Measurements from ENCODE around the gene IGFBP5.

Gene IGFBP5

GRCh38 chr2:216688731-216689340, 6.5 kb downstream of the IGFBP5 start:
- DNase-seq (ENCODE audit: low read depth in 2 of 2), result no peak

- no peak for DNase-seq (ENCODE audit: low read depth in 2 of 2)
Observed at GRCh38 chr2:216687646-216688045, 7.7 kb downstream of the IGFBP5 start.

GRCh38 chr2:216687111-216687510, 8.2 kb downstream of the IGFBP5 start:
- no peak for DNase-seq (ENCODE audit: low read depth in 2 of 2)

GRCh38 chr2:216685327-216685875, 9.9 kb downstream of the IGFBP5 start:
- DNase-seq (ENCODE audit: low read depth in 2 of 2), result no peak

DNA sequence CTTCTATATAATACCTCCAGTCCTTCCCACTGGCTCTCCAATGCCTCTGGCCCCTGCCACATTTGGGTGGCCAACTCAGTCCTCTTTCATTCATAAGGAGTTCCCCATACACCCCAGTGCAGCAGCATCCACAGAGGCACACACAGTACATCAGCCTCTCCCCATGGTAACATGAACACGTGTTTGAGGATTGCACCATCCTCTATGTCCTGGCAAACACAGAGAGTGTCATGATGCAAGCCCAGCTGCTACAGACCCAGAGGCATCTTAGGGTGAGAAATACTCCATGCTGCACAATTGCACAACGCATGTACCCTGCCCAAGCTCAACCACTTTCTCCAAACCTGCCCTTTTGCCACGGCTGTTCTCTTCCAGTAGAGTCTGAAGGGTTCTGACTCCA, 11.5 kb downstream of the IGFBP5 start:
- DNase-seq (ENCODE audit: low read depth in 2 of 2), result no peak

DNA sequence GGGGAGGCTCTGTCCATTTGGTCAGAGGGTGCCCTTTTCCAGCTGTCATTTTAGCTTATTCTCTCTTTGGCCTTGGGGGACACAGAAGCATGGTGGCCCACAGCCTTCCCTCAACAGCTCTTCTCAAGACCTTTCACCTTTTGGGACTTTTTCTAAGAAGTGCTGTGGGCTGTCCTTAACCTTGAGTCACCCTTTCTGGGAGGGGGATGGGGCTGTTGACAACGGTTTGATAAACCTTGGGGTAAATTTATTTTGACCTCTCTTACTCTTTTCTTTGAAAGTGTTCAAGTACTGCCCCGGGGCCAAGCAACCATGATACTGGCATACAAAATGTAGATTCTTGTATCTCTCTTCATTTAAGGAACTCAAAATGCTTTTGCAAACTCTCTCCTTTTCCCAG, 13.7 kb downstream of the IGFBP5 start:
- DNase-seq (ENCODE audit: low read depth in 2 of 2), result no peak

- DNase-seq (ENCODE audit: low read depth in 2 of 2), result no peak
Observed at GRCh38 chr2:216680951-216681629, 14.3 kb downstream of the IGFBP5 start.

DNA sequence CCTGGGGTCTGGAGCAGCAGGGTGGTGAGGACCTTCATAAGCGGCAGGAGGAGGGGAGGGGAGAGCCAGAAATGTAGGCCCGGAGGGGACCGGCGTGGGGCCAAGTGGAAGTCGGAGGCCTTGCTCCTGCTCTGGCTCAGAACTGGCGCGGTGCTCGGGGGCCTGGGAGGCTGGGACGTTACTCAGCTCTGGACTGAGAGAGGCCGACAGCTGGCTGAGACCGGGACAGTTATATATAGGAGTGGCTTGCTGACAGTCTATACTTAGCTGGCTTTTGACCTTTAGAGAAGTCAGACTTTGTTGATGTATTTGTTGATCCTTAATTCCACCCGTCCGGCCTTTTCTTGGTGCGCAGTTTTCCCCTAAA, 15.7 kb downstream of the IGFBP5 start:
- DNase-seq (ENCODE audit: low read depth in 2 of 2), result no peak

DNA sequence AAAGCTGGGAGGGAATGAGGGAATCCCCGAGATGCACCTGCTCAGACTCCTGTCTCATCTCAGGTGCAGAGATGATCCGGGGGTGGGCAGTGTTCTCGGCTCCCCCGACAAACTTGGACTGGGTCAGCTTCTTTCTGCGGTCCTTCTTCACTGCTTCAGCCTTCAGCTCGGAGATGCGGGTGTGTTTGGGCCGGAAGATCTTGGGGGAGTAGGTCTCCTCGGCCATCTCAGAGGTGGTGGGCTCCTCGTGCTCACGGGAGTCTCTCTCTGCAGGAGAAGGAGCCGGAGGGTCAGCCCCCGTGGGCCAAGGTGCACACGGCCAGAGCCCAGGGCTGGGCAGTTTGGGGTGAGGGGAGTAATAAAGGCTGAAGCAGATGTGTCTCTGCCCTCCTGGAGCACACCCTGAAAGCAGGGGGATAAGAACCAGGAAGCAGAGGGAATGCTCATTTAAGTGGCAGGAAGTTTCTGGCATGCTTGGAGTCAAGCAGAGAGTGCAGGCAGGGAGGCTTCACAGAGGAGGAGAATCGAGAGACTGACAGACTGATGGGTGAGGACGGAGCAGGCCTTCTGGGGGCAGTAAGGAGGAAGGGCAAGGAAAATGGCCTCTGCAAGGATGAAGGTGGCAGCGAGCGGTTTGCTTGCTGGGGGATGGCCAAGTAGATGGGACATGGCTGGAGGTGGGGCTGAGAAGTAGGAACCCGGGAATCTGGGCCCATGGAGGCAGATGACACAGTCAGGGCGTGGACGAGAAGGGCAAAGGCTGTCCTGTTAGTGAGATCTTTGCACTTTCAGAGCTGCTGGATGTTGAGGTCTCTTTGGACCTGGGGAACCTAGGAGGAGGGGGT, 16.3 kb downstream of the IGFBP5 start:
- no peak for DNase-seq (ENCODE audit: low read depth in 2 of 2)

- no peak for DNase-seq (ENCODE audit: low read depth in 2 of 2)
Observed at GRCh38 chr2:216678098-216678465, 17.3 kb downstream of the IGFBP5 start.

DNA sequence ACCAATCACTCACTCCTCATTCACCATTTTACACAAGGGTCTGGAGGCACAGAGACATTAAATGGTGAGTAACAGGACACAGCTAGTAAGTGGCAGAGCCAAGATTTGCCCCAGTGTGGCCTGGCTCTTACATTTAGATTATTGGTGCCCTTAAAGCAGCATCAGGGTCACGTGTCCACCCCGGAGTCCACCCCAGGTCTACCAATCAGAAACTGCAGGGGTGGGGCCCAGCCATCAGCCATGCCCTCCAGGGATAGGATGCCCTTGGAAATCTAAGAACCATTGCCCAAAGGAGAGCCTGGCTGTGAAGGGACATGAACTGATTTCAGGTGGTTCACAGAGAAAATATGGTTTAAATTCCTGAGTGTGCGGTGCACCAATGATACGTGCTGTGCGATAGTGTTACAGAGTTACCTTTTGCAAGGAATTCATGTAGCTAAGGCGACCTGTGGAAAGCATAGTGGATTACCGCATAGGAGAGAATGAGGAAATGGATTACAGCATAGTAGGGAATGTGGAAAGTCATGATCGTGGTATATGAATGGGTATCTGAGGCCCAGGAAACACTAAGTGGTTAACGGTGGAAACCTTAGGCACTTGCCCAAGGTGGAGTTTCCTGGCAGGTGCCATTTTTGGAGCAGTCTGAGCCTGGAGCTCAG, 17.8 kb downstream of the IGFBP5 start:
- DNase-seq (ENCODE audit: low read depth in 2 of 2), result no peak

DNA sequence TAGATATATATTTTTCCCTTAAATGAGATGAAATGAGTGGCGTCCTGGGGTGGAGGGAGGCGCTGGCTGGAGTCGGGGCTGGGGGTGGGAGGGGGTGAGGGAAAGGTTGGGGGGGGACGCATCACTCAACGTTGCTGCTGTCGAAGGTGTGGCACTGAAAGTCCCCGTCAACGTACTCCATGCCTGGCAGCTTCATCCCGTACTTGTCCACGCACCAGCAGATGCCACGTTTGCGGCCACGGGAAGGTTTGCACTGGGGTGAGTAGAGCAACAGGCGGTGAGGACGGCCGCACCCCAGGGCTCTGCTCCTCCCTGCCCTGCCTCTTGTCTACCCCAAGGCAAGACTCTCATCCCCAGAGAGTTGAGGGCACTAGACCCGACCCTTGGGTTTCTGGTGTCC, 18.7 kb downstream of the IGFBP5 start:
- DNase-seq (ENCODE audit: low read depth in 2 of 2), result no peak

GRCh38 chr2:216674376-216674775, 21.0 kb downstream of the IGFBP5 start:
- no peak for DNase-seq (ENCODE audit: low read depth in 2 of 2)

DNA sequence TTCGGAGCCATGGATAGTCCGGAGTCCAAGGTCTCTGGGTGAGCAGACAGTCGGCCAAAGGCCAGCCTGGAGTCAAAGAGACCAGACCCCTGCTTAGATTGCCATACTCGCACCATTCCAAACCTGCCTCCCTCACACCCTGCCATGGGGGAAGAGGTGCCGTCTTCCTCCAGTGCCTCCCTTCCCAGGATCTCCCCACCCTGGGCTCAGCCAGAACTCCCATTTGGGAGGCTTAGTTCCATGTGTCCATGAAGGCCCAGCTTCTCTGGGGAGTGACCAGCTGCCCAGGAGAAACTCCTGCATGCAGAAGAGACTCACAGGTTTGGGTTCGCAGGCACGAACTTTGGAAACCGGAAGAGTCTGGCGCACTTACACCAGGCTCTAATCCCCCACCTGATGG, 21.7 kb downstream of the IGFBP5 start:
- DNase-seq (ENCODE audit: low read depth in 2 of 2), result no peak

DNA sequence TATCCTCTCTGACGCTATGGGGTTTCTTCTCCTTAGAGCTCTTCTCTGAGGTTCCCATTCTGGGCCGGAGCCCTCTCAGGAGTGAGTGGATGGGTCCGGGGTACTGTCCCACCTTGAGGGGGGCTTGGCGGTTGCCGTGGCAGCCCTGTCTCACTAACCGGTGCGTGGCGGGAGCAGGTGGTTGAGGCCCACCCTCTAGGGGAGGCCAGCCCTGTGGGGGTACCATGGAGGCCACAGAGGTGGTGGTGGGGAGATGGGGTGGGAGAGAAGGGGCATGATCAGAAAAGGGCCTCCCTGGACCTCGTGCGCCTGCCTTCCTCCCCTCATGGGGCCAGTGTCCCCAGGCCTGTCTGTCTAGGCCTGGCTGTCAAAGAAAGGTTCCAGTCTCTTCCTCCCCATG, 22.3 kb downstream of the IGFBP5 start:
- no peak for DNase-seq (ENCODE audit: low read depth in 2 of 2)

DNA sequence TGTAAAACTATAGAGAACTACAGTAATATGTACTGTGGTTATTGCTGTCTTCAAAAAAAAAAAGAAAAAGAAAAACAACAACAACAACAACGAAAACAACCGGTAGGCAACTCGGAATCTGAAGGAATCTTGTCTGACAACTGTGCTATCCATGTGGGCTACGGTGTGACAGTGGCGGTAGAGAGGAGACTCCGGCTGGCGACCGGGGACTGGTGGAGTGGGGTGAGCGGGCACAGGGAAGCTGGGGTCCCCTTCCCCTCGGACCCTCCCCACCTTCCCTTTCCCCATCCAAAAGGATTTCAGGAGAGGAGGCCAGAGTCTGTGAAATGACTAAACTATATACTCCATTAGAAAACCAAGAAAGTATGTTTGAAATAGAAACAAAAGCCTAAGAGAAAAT, 22.9 kb downstream of the IGFBP5 start:
- DNase-seq (ENCODE audit: low read depth in 2 of 2), result no peak

DNA sequence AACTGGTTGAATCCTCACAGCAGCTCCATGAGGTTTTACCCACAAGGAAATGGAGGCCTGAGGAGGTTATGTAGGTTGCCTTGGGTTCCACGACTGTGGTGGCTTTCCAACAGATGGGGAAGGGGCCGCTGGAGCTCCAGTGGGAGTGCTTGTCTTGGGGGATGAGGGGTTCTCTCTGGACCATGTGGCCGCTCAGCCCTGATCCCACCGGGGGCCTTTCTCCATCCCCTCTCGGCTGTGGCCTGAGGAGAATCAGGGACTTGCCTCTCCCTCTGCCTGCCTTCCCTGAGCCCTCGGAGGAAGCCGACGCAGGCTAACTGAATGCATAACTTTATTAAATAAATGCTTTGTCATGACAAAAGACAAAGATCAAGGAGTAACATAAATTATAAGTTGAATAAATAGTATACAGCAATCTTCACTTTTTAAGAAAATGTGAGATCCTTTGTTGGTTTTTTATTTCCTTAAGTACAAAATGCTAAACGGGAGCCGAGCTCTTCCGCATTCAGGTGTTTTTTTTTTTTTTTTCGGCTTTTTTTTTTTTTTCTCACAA, 23.5 kb downstream of the IGFBP5 start:
- DNase-seq (ENCODE audit: low read depth in 2 of 2), result no peak

GRCh38 chr2:216671081-216671411, 24.3 kb downstream of the IGFBP5 start:
- no peak for DNase-seq (ENCODE audit: low read depth in 2 of 2)

DNA sequence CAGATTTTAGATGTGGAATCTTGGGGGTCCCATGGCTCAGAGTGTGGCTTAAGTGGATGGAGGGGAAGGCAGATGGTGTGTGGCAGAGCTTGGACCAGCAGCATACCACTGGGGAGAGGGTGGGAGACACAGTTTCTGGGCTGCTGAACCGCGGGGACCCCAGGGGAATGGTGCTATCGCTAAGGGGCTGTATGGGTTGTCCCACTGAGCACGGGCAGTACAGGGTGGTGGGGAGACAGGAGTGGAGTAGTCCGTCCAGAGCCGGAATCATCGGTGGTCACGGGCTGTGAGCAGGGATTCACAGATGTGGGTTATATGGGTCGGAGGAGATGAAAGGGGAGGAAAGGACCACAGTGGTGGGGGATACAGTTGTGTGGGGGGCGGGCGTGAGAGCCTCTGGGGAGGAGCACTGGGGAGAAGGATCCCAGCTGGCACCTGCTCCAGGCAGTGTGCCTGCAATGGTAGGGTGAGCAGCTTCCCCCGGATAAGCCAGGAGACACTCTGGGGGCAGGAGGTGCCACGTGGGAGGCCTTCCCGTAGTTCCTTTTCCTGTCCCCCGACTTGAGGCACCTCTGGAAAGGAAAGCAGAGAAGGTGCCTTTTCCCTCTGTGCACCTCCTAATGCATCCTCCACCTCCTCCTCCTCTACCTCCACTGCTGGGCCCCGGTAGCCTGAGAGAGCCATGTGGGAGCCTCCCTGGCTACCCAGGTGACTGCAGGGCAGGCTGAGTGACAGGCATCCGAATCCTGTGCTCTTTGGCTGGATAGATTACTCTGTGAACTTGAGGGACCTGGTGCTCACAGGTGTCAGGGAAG, 24.9 kb downstream of the IGFBP5 start:
- DNase-seq (ENCODE audit: low read depth in 2 of 2), result no peak

- DNase-seq (ENCODE audit: low read depth in 2 of 2), result peak; percentile 16 to 40
Observed at GRCh38 chr2:216666461-216667233, 28.7 kb downstream of the IGFBP5 start.

Data from stimulated activated CD8-positive, alpha-beta memory T cell treated with anti-CD3 and anti-CD28 coated beads, Interleukin-2, amount 100 ng/mL, for 48 hours (primary cell).